Measurements from ENCODE around the gene IFFO2.
A peak's percentile ranks its signal among the peaks of the same experiment; 100 is the strongest.

The IFFO2 gene

DNA sequence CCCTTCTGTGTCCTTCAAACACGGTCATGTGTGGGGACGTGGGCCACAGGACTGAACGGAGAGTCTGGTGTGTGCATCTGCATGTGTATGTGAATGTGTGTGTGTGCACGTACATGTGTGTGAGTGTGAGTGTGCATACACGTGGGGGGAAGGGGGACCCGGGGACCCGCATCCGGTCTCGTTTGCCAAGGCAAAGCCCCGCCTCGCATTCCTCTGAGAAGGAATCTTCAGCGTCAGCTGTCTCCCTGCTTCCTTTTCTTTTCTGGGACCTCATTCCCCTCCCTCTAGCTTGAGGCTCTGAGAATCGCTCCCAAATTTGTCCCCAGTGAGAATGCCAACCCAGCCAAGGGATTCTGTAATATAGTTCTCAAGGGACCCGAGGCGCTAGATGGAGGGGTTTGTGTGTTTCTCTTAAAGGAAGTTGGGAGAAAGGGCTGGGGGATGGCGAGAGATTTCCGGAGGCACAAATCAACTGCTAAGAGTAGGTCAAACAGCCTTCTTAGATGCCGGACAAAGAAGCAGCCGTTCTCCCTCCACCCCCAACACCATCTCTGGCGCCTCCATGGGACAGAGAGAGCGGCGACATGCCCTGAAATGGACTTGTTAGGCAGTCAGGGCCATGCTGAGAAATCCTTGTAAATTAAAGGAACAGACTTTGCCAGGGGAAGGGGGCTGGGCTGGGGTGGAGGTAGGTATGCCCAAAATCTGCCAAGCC is 6.6 kb downstream of the IFFO2 start:
- DNase-seq, result no peak

DNA sequence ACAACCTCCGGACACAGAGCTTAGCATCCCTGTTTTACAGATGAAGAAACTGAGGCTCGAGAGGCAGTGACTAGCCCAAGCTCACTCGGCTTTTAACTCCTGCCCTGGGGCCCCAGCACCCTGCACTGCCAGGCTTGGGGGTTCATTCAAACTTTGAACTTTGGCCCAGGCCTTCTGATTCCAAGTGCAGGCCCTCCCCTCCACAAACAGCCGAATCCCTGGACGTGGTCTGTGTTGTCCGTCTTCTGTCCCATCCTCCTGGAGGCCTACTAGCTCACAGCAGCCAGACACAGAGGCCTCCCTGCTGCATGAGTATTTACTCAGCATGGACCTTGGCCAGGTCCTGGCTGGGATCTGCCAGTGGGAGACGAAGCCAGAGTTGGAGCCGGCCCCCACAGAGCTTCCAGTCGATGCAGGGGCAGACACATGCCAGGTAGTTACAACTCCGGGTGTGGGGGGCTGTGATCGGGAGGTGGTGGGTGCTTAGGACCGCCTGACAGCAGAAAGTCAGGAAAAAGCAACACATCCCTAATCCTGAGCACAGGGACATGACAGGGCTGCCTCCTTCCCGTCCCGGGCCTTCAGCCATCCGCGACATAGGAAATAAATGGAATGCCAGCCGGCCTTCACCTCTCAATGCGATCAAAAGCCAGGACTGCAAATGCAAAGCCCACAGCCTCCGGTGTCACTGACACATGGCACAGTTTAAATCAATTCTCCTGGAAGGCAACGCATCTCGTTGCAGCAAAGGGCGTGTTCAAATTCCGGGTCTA is 7.4 kb downstream of the IFFO2 start:
- DNase-seq, result no peak

- peak; percentile 62 for DNase-seq
Observed at GRCh38 chr1:18948048-18948912, 8.2 kb downstream of the IFFO2 start.

DNA sequence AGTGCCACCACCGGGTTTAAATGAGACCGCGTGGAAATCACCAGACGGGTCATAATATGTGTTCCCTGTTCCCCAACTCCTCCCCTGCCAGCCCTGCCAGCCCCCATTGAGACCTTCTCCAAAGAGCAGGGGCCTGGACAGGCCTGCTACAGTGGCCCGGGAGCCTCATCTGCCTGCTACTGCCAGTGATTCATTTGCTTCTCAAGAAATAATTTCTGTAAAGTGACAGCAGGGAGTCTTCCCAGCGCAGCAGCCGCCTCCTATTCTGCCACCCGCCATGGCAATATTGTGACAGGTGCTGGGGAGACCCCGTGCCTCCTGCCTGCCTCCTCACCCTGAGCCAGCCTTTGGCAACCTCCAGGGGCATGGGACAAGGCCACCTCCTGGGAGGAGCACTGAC is 8.9 kb downstream of the IFFO2 start:
- no peak for DNase-seq

DNA sequence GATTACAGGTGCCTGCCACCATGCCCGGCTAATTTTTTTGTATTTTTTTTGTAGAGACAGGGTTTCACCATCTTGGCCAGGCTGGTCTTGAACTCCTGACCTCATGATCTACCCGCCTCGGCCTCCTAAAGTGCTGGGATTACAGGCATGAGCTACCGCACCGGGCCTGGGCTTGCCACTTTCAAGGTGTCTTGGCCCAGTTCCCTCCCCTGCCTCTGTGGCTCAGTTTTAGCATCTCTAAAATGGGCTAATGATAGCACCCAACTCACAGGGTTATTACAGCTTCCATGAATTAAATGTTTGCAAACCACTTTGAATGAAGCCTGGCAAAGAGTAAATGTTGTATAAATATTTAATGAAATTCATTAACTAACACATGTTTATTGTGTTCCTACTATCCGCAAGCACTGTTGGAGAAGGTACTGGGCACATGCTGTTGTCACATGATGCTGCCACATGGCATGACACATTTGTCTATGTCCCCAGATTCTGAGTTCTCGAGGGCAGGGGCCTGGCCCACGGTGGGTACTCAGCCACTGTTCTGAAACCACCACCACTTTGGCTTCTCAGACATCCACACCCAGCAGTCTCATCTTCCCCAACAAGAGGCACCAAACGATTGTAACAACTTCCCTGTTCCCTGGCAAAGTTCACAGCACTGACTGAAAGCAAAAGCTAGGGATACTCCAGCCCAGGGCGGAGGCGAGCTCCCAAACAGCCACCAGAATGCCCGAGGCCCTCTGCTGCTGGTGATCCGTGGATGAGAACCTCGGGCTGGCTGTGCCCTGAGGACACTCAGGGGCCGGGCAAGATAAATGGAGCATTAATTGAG is 9.7 kb downstream of the IFFO2 start:
- no peak for DNase-seq

DNA sequence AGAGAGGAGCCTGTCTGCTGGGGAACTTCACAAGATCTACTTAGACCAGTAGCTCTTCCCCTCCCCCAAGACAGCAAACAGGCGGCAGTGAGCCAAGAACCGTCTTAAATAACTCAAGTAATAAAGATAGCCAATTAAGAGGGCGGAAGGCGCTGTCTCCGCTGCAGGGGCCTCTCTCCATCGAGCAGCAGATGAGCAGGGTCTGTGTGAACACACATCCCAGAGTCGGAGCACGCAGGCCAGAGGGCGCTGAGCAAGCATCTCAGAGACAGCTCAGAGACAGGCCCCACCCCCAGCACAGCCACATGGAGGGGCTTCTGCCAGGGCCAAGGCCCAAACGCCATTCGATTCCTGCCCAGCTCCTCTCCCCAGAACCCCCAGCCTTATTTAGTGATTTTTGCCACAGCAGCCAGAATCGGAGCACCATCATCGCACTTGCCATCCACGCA is 11.1 kb downstream of the IFFO2 start:
- DNase-seq, result no peak

DNA sequence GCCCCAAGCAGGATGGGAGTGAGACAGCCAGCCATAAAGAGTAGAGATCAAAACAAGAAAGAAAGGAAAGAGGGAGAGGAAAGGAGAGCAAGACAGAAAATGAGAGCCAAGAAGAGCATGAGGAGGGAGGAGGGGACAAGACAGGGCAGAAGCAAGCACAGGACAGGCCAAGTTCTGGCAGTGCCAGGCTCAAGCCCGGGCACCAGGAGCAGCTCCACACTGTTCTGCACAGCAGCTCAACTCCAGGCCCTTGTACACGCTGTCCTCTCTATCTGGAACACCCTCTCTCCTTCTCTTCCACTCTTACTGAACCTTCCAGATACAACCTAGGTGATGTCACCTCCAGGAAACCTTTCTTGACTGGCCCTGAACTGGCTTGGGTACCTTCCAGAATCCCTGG is 11.7 kb downstream of the IFFO2 start:
- no peak for DNase-seq

GRCh38 chr1:18943914-18944572 is 12.4 kb downstream of the IFFO2 start:
- no peak for DNase-seq

DNA sequence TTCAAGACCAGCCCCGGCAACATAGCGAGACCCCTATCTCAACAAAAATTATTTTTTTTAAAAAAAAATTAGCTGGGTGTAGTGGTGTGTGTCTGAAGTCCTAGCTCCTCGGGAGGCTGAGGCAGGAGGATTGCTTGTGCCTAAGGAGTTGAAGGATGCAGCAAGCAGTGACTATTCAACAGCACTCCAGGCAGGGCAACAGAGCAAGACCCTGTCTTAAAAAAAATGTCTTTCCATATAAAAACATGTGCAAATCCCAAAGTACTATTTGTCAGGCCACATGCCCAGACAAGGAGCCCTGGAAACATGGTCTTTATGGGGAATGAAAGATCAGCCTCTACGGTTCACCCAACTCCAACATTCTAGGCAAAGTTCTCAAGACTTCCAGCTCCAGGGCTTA is 13.3 kb downstream of the IFFO2 start:
- DNase-seq, result no peak

DNA sequence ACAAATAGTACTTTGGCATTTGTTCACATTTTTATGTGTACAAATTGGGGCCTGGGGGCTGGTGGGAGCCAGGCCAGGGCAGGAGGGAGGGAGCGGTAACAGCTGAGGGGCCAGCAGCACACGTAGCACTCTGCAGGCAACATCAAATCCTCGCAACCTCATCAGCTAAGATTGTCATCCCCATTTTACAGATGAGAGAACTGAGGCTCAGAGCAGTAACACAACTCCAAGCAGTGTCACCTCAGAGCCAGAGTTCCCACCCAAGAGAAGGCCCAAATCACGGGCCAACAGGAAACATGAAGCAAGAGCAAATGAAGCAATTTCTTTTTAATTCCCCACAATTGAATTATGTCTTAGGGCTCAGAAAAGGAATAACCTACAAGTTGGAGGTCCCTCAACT is 14.1 kb downstream of the IFFO2 start:
- no peak for DNase-seq

DNA sequence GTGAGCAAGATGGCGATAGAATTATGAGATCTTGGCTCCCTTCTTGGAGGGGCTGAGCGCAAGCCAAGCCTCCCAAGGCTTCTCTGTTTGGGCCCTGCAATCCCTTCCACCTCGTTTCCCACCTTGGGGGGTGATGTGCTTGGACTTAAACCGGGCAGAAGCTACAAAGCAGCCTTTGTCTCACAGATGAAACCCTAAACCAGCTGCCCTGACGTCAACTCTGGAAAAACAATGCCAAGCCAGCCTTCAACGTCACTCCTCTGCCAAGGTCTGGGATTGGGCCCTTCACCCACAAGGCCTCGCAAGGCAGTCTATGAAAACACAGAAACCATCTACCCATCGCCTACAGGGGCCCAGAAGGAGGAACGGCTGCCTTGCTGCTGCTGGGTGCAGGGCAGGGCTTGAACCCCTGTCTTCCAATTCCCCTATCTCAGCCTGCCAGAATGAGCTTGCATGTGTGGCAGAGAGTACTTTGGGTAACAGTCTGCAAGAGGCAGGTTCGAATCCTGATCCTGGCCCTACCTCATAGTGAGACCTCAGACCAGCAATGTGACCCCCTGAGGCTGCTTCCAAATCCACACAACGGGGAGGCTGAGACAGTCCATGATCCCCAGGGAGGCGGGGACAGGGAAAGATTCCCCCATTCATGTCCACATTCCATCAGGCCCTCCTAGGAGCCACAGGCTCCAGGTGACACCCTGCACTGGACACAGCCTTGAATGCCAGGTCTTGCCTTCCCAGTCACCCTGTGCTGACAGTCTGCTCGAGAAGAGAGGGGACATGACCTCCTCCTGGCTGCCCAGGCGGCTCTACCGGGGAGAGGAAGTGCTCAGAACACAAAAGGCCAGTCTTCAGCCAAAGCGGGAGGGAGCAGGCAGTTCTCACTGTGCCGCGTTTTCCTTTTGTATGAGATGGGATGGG is 15.0 kb downstream of the IFFO2 start:
- DNase-seq, result no peak

DNA sequence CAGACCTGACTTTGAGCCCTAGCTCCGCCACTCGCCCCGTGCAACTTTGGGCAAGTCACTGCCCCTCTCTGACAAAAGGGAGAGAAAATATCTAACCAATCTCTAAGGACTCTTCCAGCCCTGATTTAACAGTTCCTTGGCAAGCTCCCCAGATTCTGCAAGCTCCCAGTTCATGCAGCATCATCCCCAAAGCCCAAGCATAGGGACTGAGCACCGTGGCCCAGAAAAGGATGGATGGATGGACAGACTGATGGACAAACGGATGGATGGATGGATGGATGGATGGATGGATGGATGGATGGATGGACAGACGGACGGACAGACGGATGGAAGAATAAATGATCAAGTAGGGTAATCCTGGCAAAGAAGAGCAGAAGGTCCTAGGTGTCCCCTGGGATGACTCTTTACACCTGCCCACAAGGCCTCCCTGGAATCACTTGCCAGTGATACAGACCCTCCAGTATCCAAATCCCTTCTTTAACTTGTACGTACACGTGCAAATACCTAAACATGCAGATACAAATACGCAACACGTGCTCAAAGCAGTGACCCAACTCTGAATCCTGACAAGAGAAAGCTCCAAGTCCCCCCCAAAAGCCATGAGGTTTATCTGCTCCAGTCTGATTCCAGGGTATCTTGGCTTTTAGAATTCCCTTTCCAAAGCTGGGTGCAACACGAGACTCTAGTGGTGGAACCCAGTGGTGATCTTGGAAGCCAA is 16.0 kb downstream of the IFFO2 start:
- DNase-seq, result no peak

GRCh38 chr1:18939398-18940302 is 16.8 kb downstream of the IFFO2 start:
- no peak for DNase-seq

DNA sequence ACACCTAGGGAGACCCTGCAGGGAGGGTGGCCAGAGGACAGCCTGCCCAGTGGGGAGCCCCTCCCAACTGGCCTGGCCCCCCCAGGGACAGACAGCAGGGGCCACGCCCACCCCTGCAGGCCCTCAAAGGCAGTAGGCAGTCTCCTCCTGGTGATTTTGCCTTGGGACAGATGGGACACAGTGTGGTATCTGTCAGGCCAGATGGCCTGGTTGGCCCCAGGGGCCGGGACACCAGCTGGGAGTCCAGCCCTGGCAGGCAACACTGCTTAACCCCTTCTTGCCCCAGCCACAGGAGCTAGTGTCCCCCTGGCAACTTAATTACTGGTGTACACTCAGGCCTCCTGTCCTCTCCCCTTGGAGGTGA is 17.8 kb downstream of the IFFO2 start:
- no peak for DNase-seq

DNA sequence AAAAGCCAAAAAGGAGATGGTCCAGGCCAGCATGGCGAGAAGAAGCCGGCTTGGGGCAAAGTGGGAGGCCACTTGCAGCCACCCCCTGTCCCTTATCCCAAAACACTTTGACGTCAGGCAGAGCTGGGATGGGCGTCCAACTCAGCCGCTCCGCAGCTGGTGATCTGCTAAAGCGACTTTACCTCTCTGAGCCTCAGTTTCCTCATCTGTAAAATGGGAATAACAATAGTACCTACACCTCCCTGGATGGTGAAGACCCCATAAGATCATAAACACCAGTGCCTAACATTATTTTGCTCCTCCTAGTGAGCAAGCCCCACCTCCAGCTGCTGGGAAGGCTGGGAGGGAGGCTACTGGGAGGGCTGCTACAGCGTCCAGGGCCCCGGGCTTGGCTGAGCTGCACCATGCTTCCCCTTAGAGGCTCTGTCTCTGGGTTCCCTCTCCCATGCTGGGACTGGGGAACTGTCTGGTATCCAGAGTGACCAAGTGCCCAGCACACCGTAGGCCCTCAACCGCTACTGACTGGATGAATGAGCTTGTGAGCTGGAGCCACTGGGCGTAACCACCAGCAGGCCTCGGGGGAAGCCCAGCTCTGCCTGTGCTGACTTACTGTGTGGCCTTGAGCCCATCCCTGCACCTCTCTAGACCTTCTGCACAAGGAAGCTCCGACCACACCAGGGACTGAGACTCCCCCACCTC is 18.3 kb downstream of the IFFO2 start:
- DNase-seq, result no peak

GRCh38 chr1:18937539-18937938 is 18.9 kb downstream of the IFFO2 start:
- DNase-seq, result no peak

GRCh38 chr1:18936814-18937481 is 19.5 kb downstream of the IFFO2 start:
- DNase-seq, result no peak

GRCh38 chr1:18936471-18936813 is 20.0 kb downstream of the IFFO2 start:
- no peak for DNase-seq

Data from activated naive CD4-positive, alpha-beta T cell treated with anti-CD3 and anti-CD28 coated beads, Interleukin-2, amount 50 U/mL, for 16 hours (primary cell).